NCI-H524 treated with DMSO at 0.1 percent for 48 hours (cell line): Measurements from ENCODE around the gene DENND4A.

Experiments used
- DNase-seq: peaks from one replicate; lab custom pipeline; 2025; lab: John Stamatoyannopoulos, UW

The DENND4A gene

GRCh38 chr15:65666257-65666656, 125.8 kb downstream of the DENND4A start:
- no peak for DNase-seq

- DNase-seq = no peak
Measured at GRCh38 chr15:65663521-65663920, 128.6 kb downstream of the DENND4A start.

GRCh38 chr15:65660927-65661326, 131.2 kb downstream of the DENND4A start:
- DNase-seq = no peak

- no peak for DNase-seq
Measured at GRCh38 chr15:65659502-65660052, 132.5 kb downstream of the DENND4A start.

- DNase-seq = no peak
Measured at GRCh38 chr15:65655457-65655856, 136.6 kb downstream of the DENND4A start.

GRCh38 chr15:65655026-65655425, 137.1 kb downstream of the DENND4A start:
- DNase-seq = no peak

GRCh38 chr15:65653801-65654521, 138.1 kb downstream of the DENND4A start:
- no peak for DNase-seq

GRCh38 chr15:65653341-65653740, 138.8 kb downstream of the DENND4A start:
- DNase-seq = no peak

- no peak for DNase-seq
Measured at GRCh38 chr15:65651831-65652749, 140.0 kb downstream of the DENND4A start.

GRCh38 chr15:65651042-65651322, 141.1 kb downstream of the DENND4A start:
- DNase-seq = no peak

- no peak for DNase-seq
Measured at GRCh38 chr15:65650312-65651041, 141.6 kb downstream of the DENND4A start.

- DNase-seq = no peak
Measured at GRCh38 chr15:65646486-65646885, 145.6 kb downstream of the DENND4A start.

- DNase-seq = no peak
Measured at GRCh38 chr15:65645392-65645791, 146.7 kb downstream of the DENND4A start.

GRCh38 chr15:65644282-65644681, 147.8 kb downstream of the DENND4A start:
- no peak for DNase-seq

- DNase-seq = no peak
Measured at GRCh38 chr15:65642594-65642993, 149.5 kb downstream of the DENND4A start.

- peak; percentile 91 for DNase-seq
Measured at GRCh38 chr15:65641768-65642475, 150.2 kb downstream of the DENND4A start.

- DNase-seq = no peak
Measured at GRCh38 chr15:65639509-65639908, 152.6 kb downstream of the DENND4A start.

GRCh38 chr15:65638681-65639089, 153.4 kb downstream of the DENND4A start:
- peak; percentile 60 for DNase-seq

GRCh38 chr15:65638109-65638508, 154.0 kb downstream of the DENND4A start:
- no peak for DNase-seq

GRCh38 chr15:65634356-65634755, 157.7 kb downstream of the DENND4A start:
- no peak for DNase-seq

- no peak for DNase-seq
Measured at GRCh38 chr15:65633752-65634151, 158.3 kb downstream of the DENND4A start.
